ENCODE data around the gene C6orf89. TPM values are rescaled to one million over a fixed set of nuclear protein-coding genes. Genes with fewer than 3 reads are reported as not detected.

Gene C6orf89
- polyA plus RNA-seq, 1 donor (not counting 4 experiments of a cell fraction or from before 2014, with no cell fraction given), result 29.0 TPM

GRCh38 chr6:36908747-36909146 lies 23.0 kb downstream of the C6orf89 start:
- Histone ChIP-seq H4K20me1 (ENCODE audit: control insufficient read depth, extremely low read depth, insufficient read depth, low read length) (peaks cover 15% of the 10 kb centered on the region), H3K79me2 (ENCODE audit: control insufficient read depth, insufficient read depth, low read length) (no peaks in the 10 kb centered on the region), H3K4me3 (ENCODE audit: control insufficient read depth in 2 of 3, extremely low read depth in 1 of 3, insufficient read depth in 2 of 3, low read depth in 1 of 3, low read length in 3 of 3) (no peak overlapping the region), H3K36me3 (ENCODE audit: control insufficient read depth in 2 of 2, extremely low read depth in 1 of 2, insufficient read depth in 2 of 2, low read length in 2 of 2) (peaks cover 6 to 8% of the 10 kb centered on the region in 2 experiments), H3K9ac (ENCODE audit: control insufficient read depth, extremely low read depth, insufficient read depth, low read length) (no peak overlapping the region), H3K27ac (ENCODE audit: control insufficient read depth, insufficient read depth, low read length) (no peak overlapping the region), H3K4me1 (ENCODE audit: control insufficient read depth, extremely low read depth, insufficient read depth, low read length) (peaks cover 22% of the 10 kb centered on the region), H3K9me1 (ENCODE audit: control insufficient read depth, extremely low read depth, insufficient read depth, low read length) (peaks cover 4% of the 10 kb centered on the region), H2AFZ (ENCODE audit: control insufficient read depth, low read length) (no peak overlapping the region), H3K4me2 (ENCODE audit: control insufficient read depth, extremely low read depth, insufficient read depth, low read depth, low read length) (no peak overlapping the region), H3K27me3 (ENCODE audit: control insufficient read depth, extremely low read depth, insufficient read depth, low read length) (no peaks in the 10 kb centered on the region), H3K9me3 (ENCODE audit: control insufficient read depth, low read depth, low read length) (no peaks in the 10 kb centered on the region)
- TF ChIP-seq EZH2 (IDR thresholded peaks at IDR 0.05; ENCODE audit: low read length) (no peak), CTCF (optimal IDR thresholded peaks at IDR 0.05 in 1 of 3, IDR thresholded peaks at IDR 0.05 in 1 of 3, conservative IDR thresholded peaks at IDR 0.05 in 1 of 3; ENCODE audit: extremely low read depth in 1 of 3, insufficient read depth in 2 of 3, low read length in 3 of 3) (no peak)
- FAIRE-seq, result no peak
- dilution Hi-C loops (cut with MboI; ENCODE audit: extremely low pct_ligation_motif_present, low sequenced_read_pairs), result no loop called here
- no peak for DNase-seq (ENCODE audit: low read depth, low spot score)

GRCh38 chr6:36912030-36912454 lies 26.3 kb downstream of the C6orf89 start:
- peaks cover 30% of the 10 kb centered on the region for H3K4me1 ChIP-seq (ENCODE audit: control insufficient read depth, extremely low read depth, insufficient read depth, low read length)
- H3K79me2 ChIP-seq (ENCODE audit: control insufficient read depth, insufficient read depth, low read length), result no peaks in the 10 kb centered on the region
- peak overlapping the region in 2 of 3 experiments; percentile 8 to 19 for H3K4me3 ChIP-seq (ENCODE audit: control insufficient read depth in 2 of 3, extremely low read depth in 1 of 3, insufficient read depth in 2 of 3, low read depth in 1 of 3, low read length in 3 of 3)
- peaks cover 4 to 8% of the 10 kb centered on the region in 2 experiments for H3K36me3 ChIP-seq (ENCODE audit: control insufficient read depth in 2 of 2, extremely low read depth in 1 of 2, insufficient read depth in 2 of 2, low read length in 2 of 2)
- no peak overlapping the region for H3K27ac ChIP-seq (ENCODE audit: control insufficient read depth, insufficient read depth, low read length)
- DNase-seq (ENCODE audit: low read depth, low spot score) (no peak), FAIRE-seq (no peak)
- H3K9ac ChIP-seq (ENCODE audit: control insufficient read depth, extremely low read depth, insufficient read depth, low read length), result no peak overlapping the region
- peaks cover 19% of the 10 kb centered on the region for H4K20me1 ChIP-seq (ENCODE audit: control insufficient read depth, extremely low read depth, insufficient read depth, low read length)
- H3K9me1 ChIP-seq (ENCODE audit: control insufficient read depth, extremely low read depth, insufficient read depth, low read length), result peaks cover 4% of the 10 kb centered on the region
- dilution Hi-C loops (cut with MboI; ENCODE audit: extremely low pct_ligation_motif_present, low sequenced_read_pairs), result no loop called here
- peak overlapping the region; percentile 64 for H3K4me2 ChIP-seq (ENCODE audit: control insufficient read depth, extremely low read depth, insufficient read depth, low read depth, low read length)
- no peak for TF ChIP-seq EZH2 (IDR thresholded peaks at IDR 0.05; ENCODE audit: low read length)
- TF ChIP-seq CTCF (optimal IDR thresholded peaks at IDR 0.05 in 1 of 3, IDR thresholded peaks at IDR 0.05 in 1 of 3, conservative IDR thresholded peaks at IDR 0.05 in 1 of 3; ENCODE audit: extremely low read depth in 1 of 3, insufficient read depth in 2 of 3, low read length in 3 of 3), result no peak
- H2AFZ ChIP-seq (ENCODE audit: control insufficient read depth, low read length), result no peak overlapping the region
- H3K27me3 ChIP-seq (ENCODE audit: control insufficient read depth, extremely low read depth, insufficient read depth, low read length), result no peaks in the 10 kb centered on the region
- H3K9me3 ChIP-seq (ENCODE audit: control insufficient read depth, low read depth, low read length), result no peaks in the 10 kb centered on the region

All from keratinocyte (primary cell).